Measurements from ENCODE around the gene IQSEC2. TPM values are rescaled to one million over a fixed set of nuclear protein-coding genes. Genes with fewer than 3 reads are reported as not detected.

IQSEC2 gene
- total and polyA plus RNA-seq, 9 of the 15 experiments (the other 6 are each of a cell fraction or from before 2014, with no cell fraction given) = 2.7 to 41.8 (median 20.1) TPM

GRCh38 chrX:53281321-53281822, at the start of gene IQSEC2 (continued):
- TF ChIP-seq, protein P1, sequence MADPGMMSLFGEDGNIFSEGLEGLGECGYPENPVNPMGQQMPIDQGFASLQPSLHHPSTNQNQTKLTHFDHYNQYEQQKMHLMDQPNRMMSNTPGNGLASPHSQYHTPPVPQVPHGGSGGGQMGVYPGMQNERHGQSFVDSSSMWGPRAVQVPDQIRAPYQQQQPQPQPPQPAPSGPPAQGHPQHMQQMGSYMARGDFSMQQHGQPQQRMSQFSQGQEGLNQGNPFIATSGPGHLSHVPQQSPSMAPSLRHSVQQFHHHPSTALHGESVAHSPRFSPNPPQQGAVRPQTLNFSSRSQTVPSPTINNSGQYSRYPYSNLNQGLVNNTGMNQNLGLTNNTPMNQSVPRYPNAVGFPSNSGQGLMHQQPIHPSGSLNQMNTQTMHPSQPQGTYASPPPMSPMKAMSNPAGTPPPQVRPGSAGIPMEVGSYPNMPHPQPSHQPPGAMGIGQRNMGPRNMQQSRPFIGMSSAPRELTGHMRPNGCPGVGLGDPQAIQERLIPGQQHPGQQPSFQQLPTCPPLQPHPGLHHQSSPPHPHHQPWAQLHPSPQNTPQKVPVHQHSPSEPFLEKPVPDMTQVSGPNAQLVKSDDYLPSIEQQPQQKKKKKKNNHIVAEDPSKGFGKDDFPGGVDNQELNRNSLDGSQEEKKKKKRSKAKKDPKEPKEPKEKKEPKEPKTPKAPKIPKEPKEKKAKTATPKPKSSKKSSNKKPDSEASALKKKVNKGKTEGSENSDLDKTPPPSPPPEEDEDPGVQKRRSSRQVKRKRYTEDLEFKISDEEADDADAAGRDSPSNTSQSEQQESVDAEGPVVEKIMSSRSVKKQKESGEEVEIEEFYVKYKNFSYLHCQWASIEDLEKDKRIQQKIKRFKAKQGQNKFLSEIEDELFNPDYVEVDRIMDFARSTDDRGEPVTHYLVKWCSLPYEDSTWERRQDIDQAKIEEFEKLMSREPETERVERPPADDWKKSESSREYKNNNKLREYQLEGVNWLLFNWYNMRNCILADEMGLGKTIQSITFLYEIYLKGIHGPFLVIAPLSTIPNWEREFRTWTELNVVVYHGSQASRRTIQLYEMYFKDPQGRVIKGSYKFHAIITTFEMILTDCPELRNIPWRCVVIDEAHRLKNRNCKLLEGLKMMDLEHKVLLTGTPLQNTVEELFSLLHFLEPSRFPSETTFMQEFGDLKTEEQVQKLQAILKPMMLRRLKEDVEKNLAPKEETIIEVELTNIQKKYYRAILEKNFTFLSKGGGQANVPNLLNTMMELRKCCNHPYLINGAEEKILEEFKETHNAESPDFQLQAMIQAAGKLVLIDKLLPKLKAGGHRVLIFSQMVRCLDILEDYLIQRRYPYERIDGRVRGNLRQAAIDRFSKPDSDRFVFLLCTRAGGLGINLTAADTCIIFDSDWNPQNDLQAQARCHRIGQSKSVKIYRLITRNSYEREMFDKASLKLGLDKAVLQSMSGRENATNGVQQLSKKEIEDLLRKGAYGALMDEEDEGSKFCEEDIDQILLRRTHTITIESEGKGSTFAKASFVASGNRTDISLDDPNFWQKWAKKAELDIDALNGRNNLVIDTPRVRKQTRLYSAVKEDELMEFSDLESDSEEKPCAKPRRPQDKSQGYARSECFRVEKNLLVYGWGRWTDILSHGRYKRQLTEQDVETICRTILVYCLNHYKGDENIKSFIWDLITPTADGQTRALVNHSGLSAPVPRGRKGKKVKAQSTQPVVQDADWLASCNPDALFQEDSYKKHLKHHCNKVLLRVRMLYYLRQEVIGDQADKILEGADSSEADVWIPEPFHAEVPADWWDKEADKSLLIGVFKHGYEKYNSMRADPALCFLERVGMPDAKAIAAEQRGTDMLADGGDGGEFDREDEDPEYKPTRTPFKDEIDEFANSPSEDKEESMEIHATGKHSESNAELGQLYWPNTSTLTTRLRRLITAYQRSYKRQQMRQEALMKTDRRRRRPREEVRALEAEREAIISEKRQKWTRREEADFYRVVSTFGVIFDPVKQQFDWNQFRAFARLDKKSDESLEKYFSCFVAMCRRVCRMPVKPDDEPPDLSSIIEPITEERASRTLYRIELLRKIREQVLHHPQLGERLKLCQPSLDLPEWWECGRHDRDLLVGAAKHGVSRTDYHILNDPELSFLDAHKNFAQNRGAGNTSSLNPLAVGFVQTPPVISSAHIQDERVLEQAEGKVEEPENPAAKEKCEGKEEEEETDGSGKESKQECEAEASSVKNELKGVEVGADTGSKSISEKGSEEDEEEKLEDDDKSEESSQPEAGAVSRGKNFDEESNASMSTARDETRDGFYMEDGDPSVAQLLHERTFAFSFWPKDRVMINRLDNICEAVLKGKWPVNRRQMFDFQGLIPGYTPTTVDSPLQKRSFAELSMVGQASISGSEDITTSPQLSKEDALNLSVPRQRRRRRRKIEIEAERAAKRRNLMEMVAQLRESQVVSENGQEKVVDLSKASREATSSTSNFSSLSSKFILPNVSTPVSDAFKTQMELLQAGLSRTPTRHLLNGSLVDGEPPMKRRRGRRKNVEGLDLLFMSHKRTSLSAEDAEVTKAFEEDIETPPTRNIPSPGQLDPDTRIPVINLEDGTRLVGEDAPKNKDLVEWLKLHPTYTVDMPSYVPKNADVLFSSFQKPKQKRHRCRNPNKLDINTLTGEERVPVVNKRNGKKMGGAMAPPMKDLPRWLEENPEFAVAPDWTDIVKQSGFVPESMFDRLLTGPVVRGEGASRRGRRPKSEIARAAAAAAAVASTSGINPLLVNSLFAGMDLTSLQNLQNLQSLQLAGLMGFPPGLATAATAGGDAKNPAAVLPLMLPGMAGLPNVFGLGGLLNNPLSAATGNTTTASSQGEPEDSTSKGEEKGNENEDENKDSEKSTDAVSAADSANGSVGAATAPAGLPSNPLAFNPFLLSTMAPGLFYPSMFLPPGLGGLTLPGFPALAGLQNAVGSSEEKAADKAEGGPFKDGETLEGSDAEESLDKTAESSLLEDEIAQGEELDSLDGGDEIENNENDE (IDR thresholded peaks at IDR 0.05; ENCODE audit: low read depth, low read length) = no peak
- TF ChIP-seq ARID3A (IDR thresholded peaks at IDR 0.05; ENCODE audit: borderline replicate concordance, low read depth, low read length) = no peak
- TF ChIP-seq, protein P2, sequence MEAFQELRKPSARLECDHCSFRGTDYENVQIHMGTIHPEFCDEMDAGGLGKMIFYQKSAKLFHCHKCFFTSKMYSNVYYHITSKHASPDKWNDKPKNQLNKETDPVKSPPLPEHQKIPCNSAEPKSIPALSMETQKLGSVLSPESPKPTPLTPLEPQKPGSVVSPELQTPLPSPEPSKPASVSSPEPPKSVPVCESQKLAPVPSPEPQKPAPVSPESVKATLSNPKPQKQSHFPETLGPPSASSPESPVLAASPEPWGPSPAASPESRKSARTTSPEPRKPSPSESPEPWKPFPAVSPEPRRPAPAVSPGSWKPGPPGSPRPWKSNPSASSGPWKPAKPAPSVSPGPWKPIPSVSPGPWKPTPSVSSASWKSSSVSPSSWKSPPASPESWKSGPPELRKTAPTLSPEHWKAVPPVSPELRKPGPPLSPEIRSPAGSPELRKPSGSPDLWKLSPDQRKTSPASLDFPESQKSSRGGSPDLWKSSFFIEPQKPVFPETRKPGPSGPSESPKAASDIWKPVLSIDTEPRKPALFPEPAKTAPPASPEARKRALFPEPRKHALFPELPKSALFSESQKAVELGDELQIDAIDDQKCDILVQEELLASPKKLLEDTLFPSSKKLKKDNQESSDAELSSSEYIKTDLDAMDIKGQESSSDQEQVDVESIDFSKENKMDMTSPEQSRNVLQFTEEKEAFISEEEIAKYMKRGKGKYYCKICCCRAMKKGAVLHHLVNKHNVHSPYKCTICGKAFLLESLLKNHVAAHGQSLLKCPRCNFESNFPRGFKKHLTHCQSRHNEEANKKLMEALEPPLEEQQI (IDR thresholded peaks at IDR 0.05) = no peak
- TF ChIP-seq ZNF121 (CRISPR knock-in tag; conservative IDR thresholded peaks at IDR 0.05) = no peak
- no peak for TF ChIP-seq E2F1 (CRISPR knock-in tag; IDR thresholded peaks at IDR 0.05)
- TF ChIP-seq HDAC6 (IDR thresholded peaks at IDR 0.05; ENCODE audit: low read depth, low read length) = no peak
- no peak for TF ChIP-seq SRSF7 (optimal IDR thresholded peaks at IDR 0.05; ENCODE audit: low read depth, low read length)
- TF ChIP-seq THRB (CRISPR knock-in tag; conservative IDR thresholded peaks at IDR 0.05) = no peak

Measured in K562 (cell line).